Stimulated activated CD8-positive, alpha-beta memory T cell treated with anti-CD3 and anti-CD28 coated beads, Interleukin-15, amount 100 ng/mL, for 24 hours (primary cell): ENCODE results near the gene B3GNT7.
"Not testable (repeated sequence)": the region's sequence is repeated elsewhere in the genome, so short reads cannot be mapped to it uniquely, and the experiment has no call there.

Experiments used
- DNase-seq: peaks from one replicate; pipeline ENCODE4 v3.0.0-alpha.2; 2020; ENCODE audit warnings: low read depth

B3GNT7 gene

GRCh38 chr2:231367178-231367577 lies 28.3 kb upstream of the B3GNT7 start:
- DNase-seq: no peak

GRCh38 chr2:231369580-231370428 lies 25.7 kb upstream of the B3GNT7 start:
- DNase-seq: no peak

- DNase-seq: no peak
Observed at GRCh38 chr2:231370429-231370748, 25.1 kb upstream of the B3GNT7 start.

GRCh38 chr2:231370749-231371429 lies 24.6 kb upstream of the B3GNT7 start:
- DNase-seq: no peak

GRCh38 chr2:231371430-231372054 lies 24.0 kb upstream of the B3GNT7 start:
- no peak for DNase-seq

- no peak for DNase-seq
Observed at GRCh38 chr2:231372326-231372725, 23.2 kb upstream of the B3GNT7 start.

- DNase-seq: no peak
Observed at GRCh38 chr2:231373184-231373583, 22.3 kb upstream of the B3GNT7 start.

- DNase-seq: no peak
Observed at GRCh38 chr2:231373786-231374349, 21.6 kb upstream of the B3GNT7 start.

- DNase-seq: no peak
Observed at GRCh38 chr2:231374771-231375170, 20.7 kb upstream of the B3GNT7 start.

- DNase-seq: not testable (repeated sequence)
Observed at GRCh38 chr2:231375994-231376615, 19.4 kb upstream of the B3GNT7 start.

- DNase-seq: no peak
Observed at GRCh38 chr2:231376857-231377256, 18.7 kb upstream of the B3GNT7 start.

GRCh38 chr2:231378026-231378722 lies 17.3 kb upstream of the B3GNT7 start:
- DNase-seq: no peak

- DNase-seq: no peak
Observed at GRCh38 chr2:231379266-231380215, 16.0 kb upstream of the B3GNT7 start.

- DNase-seq: no peak
Observed at GRCh38 chr2:231380307-231380706, 15.2 kb upstream of the B3GNT7 start.

- DNase-seq: no peak
Observed at GRCh38 chr2:231380991-231381847, 14.3 kb upstream of the B3GNT7 start.

- no peak for DNase-seq
Observed at GRCh38 chr2:231382116-231382515, 13.4 kb upstream of the B3GNT7 start.

GRCh38 chr2:231383416-231384108 lies 11.9 kb upstream of the B3GNT7 start:
- no peak for DNase-seq

GRCh38 chr2:231384109-231384435 lies 11.4 kb upstream of the B3GNT7 start:
- DNase-seq: no peak

GRCh38 chr2:231384970-231385369 lies 10.5 kb upstream of the B3GNT7 start:
- DNase-seq: no peak
